ENCODE data around the gene REEP6.

- TF ChIP-seq CTCF (IDR thresholded peaks at IDR 0.05) (no peak), POLR2A (IDR thresholded peaks at IDR 0.05) (no peak)
These were observed 17.0 kb downstream of the REEP6 start for GRCh38 chr19:1507763-1508506.

Data from adrenal gland (tissue), 5 donors.